ENCODE measurements around the gene CCNI.

GRCh38 chr4:77023920-77024319 lies 51.9 kb downstream of the CCNI start:
- TF ChIP-seq CTCF (IDR thresholded peaks at IDR 0.05) = no peak
- no peak for TF ChIP-seq POLR2A (IDR thresholded peaks at IDR 0.05)

Measured in testis (tissue), 2 donors.